Thymus (tissue), 11 donors: ENCODE results near the gene PIK3R1. TPM values are rescaled to one million over a fixed set of nuclear protein-coding genes. Genes with fewer than 3 reads are reported as not detected.

Source experiments
- DNase-seq, 9 donors: peaks; one replicate each; pipeline ENCODE4 v3.0.0-alpha.2; 2013; ENCODE audit warnings: low spot score in 9 of 9, low read depth in 6 of 9, missing footprints in 1 of 9
- H3K27ac ChIP-seq, 2 donors: one replicate each; pipeline ENCODE4 v1.5.1; 2013; ENCODE audit warnings: control low read depth in 1 of 2, low read depth in 1 of 2, low read length in 1 of 2, mild to moderate bottlenecking in 1 of 2, moderate library complexity in 1 of 2
- H3K27me3 ChIP-seq, 2 donors: one replicate each; pipeline ENCODE4 v1.5.1; 2013; ENCODE audit warnings: low read length in 1 of 2; ENCODE audit not compliant: control insufficient read depth in 2 of 2, insufficient read depth in 1 of 2
- H3K36me3 ChIP-seq, 2 donors: one replicate each; pipeline ENCODE4 v1.5.1; 2013; ENCODE audit warnings: low read length in 1 of 2, mild to moderate bottlenecking in 1 of 2, moderate library complexity in 1 of 2; ENCODE audit not compliant: control insufficient read depth in 2 of 2, insufficient read depth in 2 of 2
- H3K4me1 ChIP-seq, 2 donors: one replicate each; pipeline ENCODE4 v1.5.1; 2013; ENCODE audit warnings: low read length in 2 of 2; ENCODE audit not compliant: control insufficient read depth in 2 of 2, insufficient read depth in 2 of 2
- H3K4me3 ChIP-seq, 2 donors: one replicate each; pipeline ENCODE4 v1.5.1; 2013; ENCODE audit warnings: low read length in 2 of 2, control low read depth in 1 of 2, mild to moderate bottlenecking in 1 of 2
- H3K9me3 ChIP-seq, 2 donors: one replicate each; pipeline ENCODE4 v1.5.1; 2013; ENCODE audit warnings: low read length in 1 of 2, mild to moderate bottlenecking in 1 of 2; ENCODE audit not compliant: control insufficient read depth in 2 of 2, insufficient read depth in 1 of 2
- WGBS: extraction: QIAGEN DNeasy Blood & Tissue Kit; methylation state at CpG from one replicate; pipeline ENCODE4 v1.1.7; 2013; 5-methylcytosine and 5-hydroxymethylcytosine counted together
- polyA plus RNA-seq: library from polyadenylated mRNA; stranded (reverse); fragments of 200-250 nt; gene quantifications from one replicate; pipeline ENCODE4 v1.2.3, GENCODE V29; 2013
- total RNA-seq: library from RNA; stranded (reverse); fragments of 120-200 nt; gene quantifications from one replicate; pipeline ENCODE4 v1.2.4, GENCODE V29; 2013
- donor health status: healthy.

Gene PIK3R1
- total and polyA plus RNA-seq, 2 donors: 33.7 to 61.8 TPM

GRCh38 chr5:68177676-68178075, 37.9 kb upstream of the PIK3R1 start:
- H3K27ac ChIP-seq: no peak overlapping the region
- WGBS: 98% methylated on average over 11 of the region's 11 CpGs
- H3K27me3 ChIP-seq: no peaks in the 10 kb centered on the region
- no peaks in the 10 kb centered on the region for H3K36me3 ChIP-seq
- no peaks in the 10 kb centered on the region for H3K9me3 ChIP-seq
- no peak for DNase-seq
- H3K4me3 ChIP-seq: no peak overlapping the region
- H3K4me1 ChIP-seq: no peaks in the 10 kb centered on the region

- Histone ChIP-seq H3K36me3 (no peaks in the 10 kb centered on the region), H3K27me3 (no peaks in the 10 kb centered on the region), H3K4me3 (no peak overlapping the region), H3K9me3 (no peaks in the 10 kb centered on the region), H3K27ac (no peak overlapping the region), H3K4me1 (no peaks in the 10 kb centered on the region)
- DNase-seq: no peak
- WGBS: 89% methylated on average over 2 of the region's 2 CpGs
These were observed 37.0 kb upstream of the PIK3R1 start for GRCh38 chr5:68178579-68178978.

GRCh38 chr5:68180121-68181038, 35.2 kb upstream of the PIK3R1 start:
- Histone ChIP-seq H3K9me3 (no peaks in the 10 kb centered on the region), H3K4me1 (no peaks in the 10 kb centered on the region), H3K27ac (no peak overlapping the region), H3K27me3 (no peaks in the 10 kb centered on the region), H3K4me3 (no peak overlapping the region), H3K36me3 (no peaks in the 10 kb centered on the region)
- no peak for DNase-seq

GRCh38 chr5:68181039-68181599, 34.4 kb upstream of the PIK3R1 start:
- no peaks in the 10 kb centered on the region for H3K27me3 ChIP-seq
- no peak overlapping the region for H3K27ac ChIP-seq
- H3K9me3 ChIP-seq: peaks cover 0 to 4% of the 10 kb centered on the region in 2 donors
- no peak overlapping the region for H3K4me3 ChIP-seq
- H3K36me3 ChIP-seq: no peaks in the 10 kb centered on the region
- no peak for DNase-seq
- WGBS: 96% methylated on average over 3 of the region's 3 CpGs
- H3K4me1 ChIP-seq: no peaks in the 10 kb centered on the region

DNA sequence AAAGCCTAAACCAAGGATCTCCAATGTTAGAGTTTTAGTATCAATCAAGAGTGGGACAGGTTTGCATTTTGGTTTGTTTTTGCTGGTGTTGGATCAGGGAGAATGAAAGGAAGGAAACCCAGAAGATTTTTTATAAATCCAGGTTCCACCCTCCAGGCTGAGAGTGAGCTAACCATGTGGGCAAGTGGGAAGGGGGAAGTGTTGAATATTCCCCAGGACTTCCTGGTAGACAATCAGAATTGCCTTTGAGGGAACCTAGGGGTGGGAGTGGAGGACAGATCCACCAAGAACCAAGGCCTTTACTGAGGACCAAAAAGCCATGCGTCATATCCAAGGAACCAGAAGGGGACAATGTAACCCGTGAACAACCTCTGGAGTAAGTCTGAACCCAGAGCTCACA, 33.5 kb upstream of the PIK3R1 start:
- H3K27me3 ChIP-seq: no peaks in the 10 kb centered on the region
- H3K9me3 ChIP-seq: peaks cover 0 to 4% of the 10 kb centered on the region in 2 donors
- H3K4me1 ChIP-seq: no peaks in the 10 kb centered on the region
- DNase-seq: no peak
- no peaks in the 10 kb centered on the region for H3K36me3 ChIP-seq
- H3K4me3 ChIP-seq: no peak overlapping the region
- 95% methylated on average over 2 of the region's 2 CpGs for WGBS
- no peak overlapping the region for H3K27ac ChIP-seq

GRCh38 chr5:68182534-68182933, 33.0 kb upstream of the PIK3R1 start:
- no peak overlapping the region for H3K4me3 ChIP-seq
- H3K36me3 ChIP-seq: no peaks in the 10 kb centered on the region
- no peaks in the 10 kb centered on the region for H3K4me1 ChIP-seq
- no peak overlapping the region for H3K27ac ChIP-seq
- DNase-seq: no peak
- WGBS: 76% methylated on average over 3 of the region's 3 CpGs
- peaks cover 0 to 4% of the 10 kb centered on the region in 2 donors for H3K9me3 ChIP-seq
- H3K27me3 ChIP-seq: peaks cover 0 to 3% of the 10 kb centered on the region in 2 donors

DNA sequence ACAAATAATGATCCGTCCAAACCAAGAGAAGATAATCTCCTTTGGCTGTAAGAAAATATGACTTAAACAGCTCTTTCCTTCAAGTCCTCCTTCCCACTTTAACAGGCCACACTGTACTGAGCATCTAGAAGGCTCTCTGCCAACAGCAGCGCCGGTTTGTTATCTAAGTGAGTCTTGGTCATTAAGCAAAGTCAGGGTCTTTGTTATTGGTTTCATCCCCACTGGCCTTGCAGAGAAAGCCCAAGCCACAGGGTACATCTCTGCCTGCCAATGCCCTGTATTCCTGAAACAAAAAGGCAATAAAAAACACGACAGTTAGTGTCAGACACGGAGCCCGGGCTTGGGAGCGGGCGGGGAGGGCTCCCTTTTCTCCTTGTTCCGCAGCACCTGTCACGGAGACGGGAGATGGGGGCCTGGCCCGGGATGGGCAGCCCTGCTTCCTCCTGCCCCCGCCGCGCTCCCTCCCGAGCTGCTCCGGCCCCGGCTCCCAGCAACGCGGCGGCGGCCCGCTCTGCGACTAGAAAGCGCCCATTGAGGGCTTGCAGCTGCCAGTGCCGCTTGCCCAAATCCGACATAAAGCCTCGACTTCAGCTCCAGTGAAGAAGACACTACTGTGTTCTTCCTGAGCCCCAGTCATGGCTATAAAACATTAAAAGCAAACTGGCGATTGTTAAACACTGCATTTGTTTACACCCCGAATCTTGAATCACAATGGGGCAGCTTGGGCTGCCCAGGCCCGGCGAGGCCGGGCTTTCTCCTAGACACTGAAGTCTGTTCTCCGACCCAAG, 28.1 kb upstream of the PIK3R1 start:
- Histone ChIP-seq H3K36me3 (no peaks in the 10 kb centered on the region), H3K27me3 (peaks cover 0 to 6% of the 10 kb centered on the region in 2 donors), H3K4me3 (no peak overlapping the region), H3K9me3 (peaks cover 0 to 4% of the 10 kb centered on the region in 2 donors), H3K4me1 (no peaks in the 10 kb centered on the region), H3K27ac (no peak overlapping the region)
- no peak for DNase-seq
- WGBS: 85% methylated on average over 34 of the region's 34 CpGs

- Histone ChIP-seq H3K4me1 (no peaks in the 10 kb centered on the region), H3K27me3 (peaks cover 0 to 6% of the 10 kb centered on the region in 2 donors), H3K27ac (no peak overlapping the region), H3K4me3 (no peak overlapping the region), H3K36me3 (no peaks in the 10 kb centered on the region), H3K9me3 (peaks cover 0 to 4% of the 10 kb centered on the region in 2 donors)
- 97% methylated on average over 7 of the region's 7 CpGs for WGBS
- no peak for DNase-seq
These were observed 26.4 kb upstream of the PIK3R1 start for GRCh38 chr5:68189171-68189570.

- WGBS: 97% methylated on average over 5 of the region's 5 CpGs
- peaks cover 0 to 6% of the 10 kb centered on the region in 2 donors for H3K27me3 ChIP-seq
- H3K36me3 ChIP-seq: no peaks in the 10 kb centered on the region
- no peak for DNase-seq
- no peak overlapping the region for H3K4me3 ChIP-seq
- no peaks in the 10 kb centered on the region for H3K4me1 ChIP-seq
- H3K9me3 ChIP-seq: peaks cover 0 to 4% of the 10 kb centered on the region in 2 donors
- no peak overlapping the region for H3K27ac ChIP-seq
These were observed 25.9 kb upstream of the PIK3R1 start for GRCh38 chr5:68189613-68190012.
